ENCODE measurements around the gene CRMP1.

- TF ChIP-seq ZNF274 (IDR thresholded peaks at IDR 0.05; ENCODE audit: borderline replicate concordance, extremely low read depth, low read length) (no peak), ATF3 (IDR thresholded peaks at IDR 0.05; ENCODE audit: insufficient read depth, low read depth, low read length) (no peak)
These were observed 109.9 kb downstream of the CRMP1 start for GRCh38 chr4:5782829-5783476.

Measured in H1 (cell line).